ENCODE measurements around the gene CDCP1. TPM values are rescaled to one million over a fixed set of nuclear protein-coding genes. Genes with fewer than 3 reads are reported as not detected.
"Not testable (repeated sequence)": the region's sequence is repeated elsewhere in the genome, so short reads cannot be mapped to it uniquely, and the experiment has no call there.

CDCP1 gene
- total and polyA plus RNA-seq, 8 donors: 0.30 to 31.4 (median 0.57) TPM

DNA sequence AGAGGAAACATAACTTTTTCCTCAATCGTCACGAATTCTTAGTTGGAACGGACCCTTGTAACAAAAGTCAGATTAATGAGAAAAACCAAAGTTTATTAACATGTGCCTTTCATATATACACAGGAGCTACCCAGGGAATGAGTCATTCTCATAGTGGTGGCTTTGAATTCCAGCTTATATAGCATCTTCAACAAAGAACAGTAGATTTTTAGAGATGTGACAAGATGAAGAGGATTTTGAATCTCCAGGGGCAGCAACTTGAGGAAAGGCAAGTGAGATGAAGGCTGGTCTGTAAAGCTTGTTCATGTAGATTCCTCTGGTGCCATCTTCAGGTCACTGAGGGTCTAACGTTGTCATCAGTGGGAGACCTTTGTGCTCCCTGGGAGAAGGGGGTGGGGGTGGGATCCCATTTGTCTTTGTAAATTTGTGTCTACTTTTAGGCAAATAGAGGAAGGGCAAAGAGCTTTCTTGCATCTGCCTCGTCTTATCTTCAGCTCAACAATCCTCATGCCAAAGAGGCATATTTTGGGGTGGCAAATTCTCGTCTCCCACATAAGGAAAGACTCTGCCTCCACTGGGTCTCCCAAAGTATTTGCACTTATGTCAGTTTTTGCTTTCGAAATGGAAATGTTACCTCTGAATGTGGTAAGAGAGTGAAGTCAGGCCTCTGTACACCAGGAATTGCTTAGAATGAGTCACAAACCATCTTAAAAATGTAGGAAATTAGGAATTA is 90.6 kb downstream of the CDCP1 start:
- TF ChIP-seq CTCF (IDR thresholded peaks at IDR 0.05): no peak
- no peaks in the 10 kb centered on the region for H3K9me3 ChIP-seq
- H3K27ac ChIP-seq: peak overlapping the region; percentile 15 to 77
- peaks cover 0 to 59% of the 10 kb centered on the region in 2 donors for H3K4me1 ChIP-seq
- H3K36me3 ChIP-seq: no peaks in the 10 kb centered on the region
- ATAC-seq (peak; percentile 38), DNase-seq (no peak)
- no peaks in the 10 kb centered on the region for H3K27me3 ChIP-seq
- intact Hi-C loops (cut with DNase I): no loop called here
- H3K4me3 ChIP-seq: no peak overlapping the region

- peak overlapping the region; percentile 15 to 77 for H3K27ac ChIP-seq
- peaks cover 0 to 59% of the 10 kb centered on the region in 2 donors for H3K4me1 ChIP-seq
- H3K27me3 ChIP-seq: no peaks in the 10 kb centered on the region
- intact Hi-C loops (cut with DNase I): no loop called here
- H3K4me3 ChIP-seq: no peak overlapping the region
- TF ChIP-seq CTCF (IDR thresholded peaks at IDR 0.05): no peak
- DNase-seq (no peak), ATAC-seq (peak; percentile 63)
- no peaks in the 10 kb centered on the region for H3K36me3 ChIP-seq
- no peaks in the 10 kb centered on the region for H3K9me3 ChIP-seq
These were observed 91.2 kb downstream of the CDCP1 start for GRCh38 chr3:45055032-45055410.

- DNase-seq (peak in 1 of 4 donors; percentile 19), ATAC-seq (peak; percentile 29)
- Histone ChIP-seq H3K27ac (peak overlapping the region; percentile 15 to 77), H3K9me3 (no peaks in the 10 kb centered on the region), H3K27me3 (no peaks in the 10 kb centered on the region), H3K36me3 (no peaks in the 10 kb centered on the region), H3K4me1 (peaks cover 0 to 56% of the 10 kb centered on the region in 2 donors), H3K4me3 (no peak overlapping the region)
- TF ChIP-seq CTCF (IDR thresholded peaks at IDR 0.05): no peak
- intact Hi-C loops (cut with DNase I): no loop called here
These were observed 91.9 kb downstream of the CDCP1 start for GRCh38 chr3:45054196-45054857.

- intact Hi-C loops (cut with DNase I); H3K27me3 ChIP-seq; ATAC-seq; H3K4me3 ChIP-seq; DNase-seq; H3K27ac ChIP-seq; H3K9me3 ChIP-seq; H3K36me3 ChIP-seq: not testable (repeated sequence)
- peaks cover 0 to 51% of the 10 kb centered on the region in 2 donors for H3K4me1 ChIP-seq
These were observed 92.4 kb downstream of the CDCP1 start for GRCh38 chr3:45053805-45054195.

DNA sequence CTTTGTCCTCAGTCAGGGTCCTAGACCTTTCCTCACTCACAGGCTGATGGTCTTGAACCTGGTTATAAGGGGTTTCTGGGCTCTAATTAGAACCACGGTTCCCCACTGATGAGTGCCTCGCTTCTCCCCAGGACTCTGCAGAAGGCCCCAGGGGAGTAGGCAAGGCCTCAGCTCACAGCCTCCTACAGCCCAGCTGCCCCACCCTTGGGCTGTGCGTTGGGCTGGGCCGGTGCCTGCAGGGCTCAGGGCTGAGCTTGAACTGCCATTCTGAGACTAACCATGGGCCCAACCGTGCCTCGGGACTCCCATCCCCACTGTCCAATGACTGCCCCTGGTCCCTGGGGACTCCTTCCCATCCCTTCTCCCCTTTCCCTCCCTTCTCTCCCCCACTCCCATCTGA is 94.5 kb downstream of the CDCP1 start:
- Histone ChIP-seq H3K4me1 (peaks cover 0 to 32% of the 10 kb centered on the region in 2 donors), H3K36me3 (no peaks in the 10 kb centered on the region), H3K27ac (no peak overlapping the region), H3K4me3 (no peak overlapping the region), H3K27me3 (no peaks in the 10 kb centered on the region), H3K9me3 (no peaks in the 10 kb centered on the region)
- DNase-seq: no peak
- no peak for TF ChIP-seq CTCF (IDR thresholded peaks at IDR 0.05)
- intact Hi-C loops (cut with DNase I): no loop called here
- ATAC-seq: no peak
